Measurements from ENCODE around the gene PTBP3.

The PTBP3 gene

GRCh38 chr9:112184946-112185345, 148.5 kb downstream of the PTBP3 start:
- Histone ChIP-seq H3K27me3 (ENCODE audit: control insufficient read depth in 3 of 3, insufficient read depth in 3 of 3, low read depth in 1 of 3, low read length in 3 of 3) (no peaks in the 10 kb centered on the region), H4K8ac (ENCODE audit: low read depth, low read length) (no peak overlapping the region), H3K14ac (ENCODE audit: low read length) (no peak overlapping the region), H3K9ac (ENCODE audit: low read depth, low read length, poor library complexity) (no peak overlapping the region), H3K23ac (ENCODE audit: low read depth, low read length, poor library complexity) (no peak overlapping the region), H2BK120ac (ENCODE audit: low read depth, low read length) (no peak overlapping the region), H3K4me1 (ENCODE audit: control insufficient read depth in 2 of 2, insufficient read depth in 1 of 2, low read depth in 1 of 2, low read length in 2 of 2) (no peaks in the 10 kb centered on the region), H2AFZ (ENCODE audit: low read length) (no peak overlapping the region), H3K4ac (ENCODE audit: low read length) (no peak overlapping the region), H4K91ac (ENCODE audit: low read depth, low read length, poor library complexity) (no peak overlapping the region), H3K79me1 (ENCODE audit: low read depth, low read length) (no peaks in the 10 kb centered on the region), H2BK12ac (ENCODE audit: low read length) (no peak overlapping the region), H2BK5ac (ENCODE audit: low read length) (no peak overlapping the region), H3K9me3 (replicated peaks in 1 of 2; ENCODE audit: control insufficient read depth in 2 of 2, insufficient read depth in 1 of 2, low read depth in 1 of 2, low read length in 2 of 2) (no peaks in the 10 kb centered on the region), H3K27ac (replicated peaks; ENCODE audit: low read length) (no peak overlapping the region), H3K4me3 (ENCODE audit: low read length in 2 of 2) (no peak overlapping the region), H3K18ac (ENCODE audit: low read length) (no peak overlapping the region), H3K4me2 (ENCODE audit: insufficient read depth, low read length, poor library complexity, severe bottlenecking) (no peak overlapping the region), H2BK15ac (ENCODE audit: low read length) (no peak overlapping the region), H2AK5ac (ENCODE audit: low read depth, low read length) (no peak overlapping the region), H3K36me3 (replicated peaks in 1 of 2; ENCODE audit: control insufficient read depth in 2 of 2, insufficient read depth in 2 of 2, low read length in 2 of 2) (no peaks in the 10 kb centered on the region)
- no peak for DNase-seq (ENCODE audit: low spot score)
- no CpG with 5 or more reads among the region's 2 CpGs for WGBS, 2 donors (ENCODE audit: extremely low coverage in 2 of 2, insufficient read length in 2 of 2, insufficient replicate concordance in 1 of 2)

- no peak overlapping the region for H4K8ac ChIP-seq (ENCODE audit: low read depth, low read length)
- H2BK5ac ChIP-seq (ENCODE audit: low read length), result no peak overlapping the region
- no peak overlapping the region for H4K91ac ChIP-seq (ENCODE audit: low read depth, low read length, poor library complexity)
- no peak overlapping the region for H3K14ac ChIP-seq (ENCODE audit: low read length)
- no peaks in the 10 kb centered on the region for H3K36me3 ChIP-seq (replicated peaks in 1 of 2; ENCODE audit: control insufficient read depth in 2 of 2, insufficient read depth in 2 of 2, low read length in 2 of 2)
- no peak for DNase-seq (ENCODE audit: low spot score)
- no peaks in the 10 kb centered on the region for H3K79me1 ChIP-seq (ENCODE audit: low read depth, low read length)
- no CpG with 5 or more reads among the region's 3 CpGs for WGBS, 2 donors (ENCODE audit: extremely low coverage in 2 of 2, insufficient read length in 2 of 2, insufficient replicate concordance in 1 of 2)
- no peaks in the 10 kb centered on the region for H3K27me3 ChIP-seq (ENCODE audit: control insufficient read depth in 3 of 3, insufficient read depth in 3 of 3, low read depth in 1 of 3, low read length in 3 of 3)
- no peak overlapping the region for H3K4me2 ChIP-seq (ENCODE audit: insufficient read depth, low read length, poor library complexity, severe bottlenecking)
- no peak overlapping the region for H2BK120ac ChIP-seq (ENCODE audit: low read depth, low read length)
- H3K9me3 ChIP-seq (replicated peaks in 1 of 2; ENCODE audit: control insufficient read depth in 2 of 2, insufficient read depth in 1 of 2, low read depth in 1 of 2, low read length in 2 of 2), result no peaks in the 10 kb centered on the region
- H3K4me3 ChIP-seq (ENCODE audit: low read length in 2 of 2), result no peak overlapping the region
- no peak overlapping the region for H3K23ac ChIP-seq (ENCODE audit: low read depth, low read length, poor library complexity)
- H3K18ac ChIP-seq (ENCODE audit: low read length), result no peak overlapping the region
- H2BK15ac ChIP-seq (ENCODE audit: low read length), result no peak overlapping the region
- no peak overlapping the region for H3K4ac ChIP-seq (ENCODE audit: low read length)
- no peaks in the 10 kb centered on the region for H3K4me1 ChIP-seq (ENCODE audit: control insufficient read depth in 2 of 2, insufficient read depth in 1 of 2, low read depth in 1 of 2, low read length in 2 of 2)
- H2AFZ ChIP-seq (ENCODE audit: low read length), result no peak overlapping the region
- H3K27ac ChIP-seq (replicated peaks; ENCODE audit: low read length), result no peak overlapping the region
- no peak overlapping the region for H3K9ac ChIP-seq (ENCODE audit: low read depth, low read length, poor library complexity)
- H2BK12ac ChIP-seq (ENCODE audit: low read length), result no peak overlapping the region
- H2AK5ac ChIP-seq (ENCODE audit: low read depth, low read length), result no peak overlapping the region
Measured at GRCh38 chr9:112184221-112184620, 149.2 kb downstream of the PTBP3 start.

GRCh38 chr9:112180387-112180881, 153.0 kb downstream of the PTBP3 start:
- Histone ChIP-seq H2AFZ (ENCODE audit: low read length) (no peak overlapping the region), H3K36me3 (replicated peaks in 1 of 2; ENCODE audit: control insufficient read depth in 2 of 2, insufficient read depth in 2 of 2, low read length in 2 of 2) (no peaks in the 10 kb centered on the region), H2BK5ac (ENCODE audit: low read length) (no peak overlapping the region), H3K9me3 (replicated peaks in 1 of 2; ENCODE audit: control insufficient read depth in 2 of 2, insufficient read depth in 1 of 2, low read depth in 1 of 2, low read length in 2 of 2) (no peaks in the 10 kb centered on the region), H2BK12ac (ENCODE audit: low read length) (no peak overlapping the region), H3K9ac (ENCODE audit: low read depth, low read length, poor library complexity) (no peak overlapping the region), H3K14ac (ENCODE audit: low read length) (no peak overlapping the region), H3K23ac (ENCODE audit: low read depth, low read length, poor library complexity) (no peak overlapping the region), H4K8ac (ENCODE audit: low read depth, low read length) (no peak overlapping the region), H2BK120ac (ENCODE audit: low read depth, low read length) (no peak overlapping the region), H3K79me1 (ENCODE audit: low read depth, low read length) (no peaks in the 10 kb centered on the region), H2BK15ac (ENCODE audit: low read length) (no peak overlapping the region), H3K27ac (replicated peaks; ENCODE audit: low read length) (no peak overlapping the region), H3K4me1 (ENCODE audit: control insufficient read depth in 2 of 2, insufficient read depth in 1 of 2, low read depth in 1 of 2, low read length in 2 of 2) (peaks cover 0 to 4% of the 10 kb centered on the region in 2 donors), H4K91ac (ENCODE audit: low read depth, low read length, poor library complexity) (no peak overlapping the region), H3K4ac (ENCODE audit: low read length) (no peak overlapping the region), H2AK5ac (ENCODE audit: low read depth, low read length) (no peak overlapping the region), H3K27me3 (ENCODE audit: control insufficient read depth in 3 of 3, insufficient read depth in 3 of 3, low read depth in 1 of 3, low read length in 3 of 3) (peaks cover 0 to 14% (median 11%) of the 10 kb centered on the region in 3 experiments), H3K4me3 (ENCODE audit: low read length in 2 of 2) (no peak overlapping the region), H3K4me2 (ENCODE audit: insufficient read depth, low read length, poor library complexity, severe bottlenecking) (no peak overlapping the region), H3K18ac (ENCODE audit: low read length) (no peak overlapping the region)
- no peak for DNase-seq (ENCODE audit: low spot score)
- WGBS, 2 donors (ENCODE audit: extremely low coverage in 2 of 2, insufficient read length in 2 of 2, insufficient replicate concordance in 1 of 2), result no CpG with 5 or more reads among the region's 3 CpGs

- no peak overlapping the region for H2BK15ac ChIP-seq (ENCODE audit: low read length)
Measured at GRCh38 chr9:112179816-112180215, 153.6 kb downstream of the PTBP3 start.

More at GRCh38 chr9:112179816-112180215, 153.6 kb downstream of the PTBP3 start:
- Histone ChIP-seq H4K8ac (ENCODE audit: low read depth, low read length) (no peak overlapping the region), H2BK5ac (ENCODE audit: low read length) (no peak overlapping the region), H3K14ac (ENCODE audit: low read length) (no peak overlapping the region), H3K9me3 (replicated peaks in 1 of 2; ENCODE audit: control insufficient read depth in 2 of 2, insufficient read depth in 1 of 2, low read depth in 1 of 2, low read length in 2 of 2) (no peaks in the 10 kb centered on the region), H3K4me1 (ENCODE audit: control insufficient read depth in 2 of 2, insufficient read depth in 1 of 2, low read depth in 1 of 2, low read length in 2 of 2) (peaks cover 0 to 5% of the 10 kb centered on the region in 2 donors), H3K4me3 (ENCODE audit: low read length in 2 of 2) (no peak overlapping the region), H2BK12ac (ENCODE audit: low read length) (no peak overlapping the region), H3K27ac (replicated peaks; ENCODE audit: low read length) (no peak overlapping the region), H3K27me3 (ENCODE audit: control insufficient read depth in 3 of 3, insufficient read depth in 3 of 3, low read depth in 1 of 3, low read length in 3 of 3) (peaks cover 0 to 17% (median 15%) of the 10 kb centered on the region in 3 experiments), H3K18ac (ENCODE audit: low read length) (no peak overlapping the region), H3K79me1 (ENCODE audit: low read depth, low read length) (no peaks in the 10 kb centered on the region), H3K4ac (ENCODE audit: low read length) (no peak overlapping the region), H3K4me2 (ENCODE audit: insufficient read depth, low read length, poor library complexity, severe bottlenecking) (no peak overlapping the region), H3K9ac (ENCODE audit: low read depth, low read length, poor library complexity) (no peak overlapping the region), H2BK120ac (ENCODE audit: low read depth, low read length) (no peak overlapping the region), H2AK5ac (ENCODE audit: low read depth, low read length) (no peak overlapping the region), H3K36me3 (replicated peaks in 1 of 2; ENCODE audit: control insufficient read depth in 2 of 2, insufficient read depth in 2 of 2, low read length in 2 of 2) (no peaks in the 10 kb centered on the region), H2AFZ (ENCODE audit: low read length) (no peak overlapping the region), H4K91ac (ENCODE audit: low read depth, low read length, poor library complexity) (no peak overlapping the region), H3K23ac (ENCODE audit: low read depth, low read length, poor library complexity) (no peak overlapping the region)
- no peak for DNase-seq (ENCODE audit: low spot score)
- WGBS, 2 donors (ENCODE audit: extremely low coverage in 2 of 2, insufficient read length in 2 of 2, insufficient replicate concordance in 1 of 2), result no CpG with 5 or more reads among the region's 4 CpGs
